ENCODE measurements around the gene DLG2.
"Not testable (repeated sequence)": the region's sequence is repeated elsewhere in the genome, so short reads cannot be mapped to it uniquely, and the experiment has no call there.

DLG2 gene

DNA sequence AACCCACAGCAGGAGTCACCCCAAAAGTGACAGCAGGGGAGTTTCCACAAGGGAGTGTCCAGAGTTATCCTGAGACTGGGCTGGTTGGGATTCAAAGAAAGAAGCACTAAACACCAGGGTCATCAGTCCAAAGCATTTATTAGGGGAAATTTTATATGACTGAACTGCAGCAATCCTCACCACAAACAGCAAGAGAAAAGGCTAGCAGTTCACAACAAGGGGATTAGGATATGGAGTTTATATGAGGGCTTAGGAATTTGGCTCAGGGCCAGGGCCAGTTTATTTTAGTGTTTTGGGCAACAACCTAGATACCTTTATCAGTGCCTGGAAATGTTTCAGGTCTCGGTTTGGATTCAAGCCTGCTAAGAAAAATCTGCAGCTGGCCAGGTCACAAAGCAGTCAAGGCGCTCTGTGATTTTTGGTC is 16.1 kb upstream of the DLG2 start:
- no peak for DNase-seq (ENCODE audit: low read depth, low spot score)

DNA sequence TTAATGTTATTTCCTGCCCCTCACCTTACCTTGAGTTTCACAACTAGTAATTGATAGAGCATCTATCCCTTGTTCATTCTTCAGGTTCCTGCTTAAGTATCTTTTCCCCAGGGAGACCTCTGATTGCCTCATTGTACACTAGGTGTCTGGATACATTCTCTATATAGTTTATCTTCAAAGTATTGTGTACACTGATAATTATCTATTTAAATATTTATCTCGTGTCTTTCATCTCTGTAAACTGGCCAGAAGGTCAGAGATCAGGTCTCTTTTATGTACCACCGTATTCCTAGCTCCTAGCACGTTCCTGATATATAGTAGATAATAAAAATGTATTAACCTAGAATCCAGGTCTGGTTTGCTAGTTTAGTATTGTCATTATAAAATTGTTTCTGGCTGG is 7.6 kb upstream of the DLG2 start:
- DNase-seq (ENCODE audit: low read depth, low spot score): no peak

- DNase-seq (ENCODE audit: low read depth, low spot score): no peak
Observed at GRCh38 chr11:85628771-85629341, 1.7 kb upstream of the DLG2 start.

DNA sequence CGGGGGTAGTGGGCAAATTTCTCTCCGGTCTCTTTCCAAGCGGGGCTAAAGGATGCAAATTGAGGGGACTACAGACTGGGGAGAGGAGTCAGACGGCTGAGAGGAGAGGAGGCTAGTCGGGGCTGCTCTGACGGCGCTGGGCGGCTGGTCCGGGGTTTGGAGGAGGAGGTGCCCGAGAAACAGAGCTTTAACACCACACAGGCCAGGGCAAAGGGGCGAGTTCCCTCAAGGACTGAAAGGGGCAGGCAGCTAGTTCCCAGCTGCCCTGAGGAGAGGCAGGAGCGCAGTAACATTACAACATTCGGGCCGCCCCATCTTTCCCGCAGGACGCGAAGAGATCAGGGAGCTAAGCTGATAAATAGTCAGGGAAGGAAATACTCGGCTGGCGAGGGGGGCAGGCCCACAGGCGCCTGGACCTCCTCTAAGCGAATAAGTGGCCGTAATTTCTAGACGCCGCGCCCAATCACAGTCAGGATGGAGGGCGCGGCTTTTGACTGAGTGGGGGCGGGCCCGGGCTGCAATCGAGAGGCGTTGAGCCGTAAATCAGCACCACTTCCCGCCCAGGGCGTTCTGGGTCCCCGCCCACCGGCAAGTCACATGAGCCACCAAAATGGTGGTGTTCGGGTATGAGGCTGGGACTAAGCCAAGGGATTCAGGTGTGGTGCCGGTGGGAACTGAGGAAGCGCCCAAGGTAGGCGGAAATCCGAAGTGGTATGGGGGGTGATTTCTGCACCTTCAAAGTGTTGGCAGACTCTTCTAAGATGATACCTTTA is 1.0 kb upstream of the DLG2 start, which contains the start of gene TMEM126B:
TMEM126B (plus strand) TSS at position 596 of the 773 bp plus-strand sequence; CDS start at position 611, 15 bp downstream.
- DNase-seq (ENCODE audit: low read depth, low spot score): peak; percentile 92

DNA sequence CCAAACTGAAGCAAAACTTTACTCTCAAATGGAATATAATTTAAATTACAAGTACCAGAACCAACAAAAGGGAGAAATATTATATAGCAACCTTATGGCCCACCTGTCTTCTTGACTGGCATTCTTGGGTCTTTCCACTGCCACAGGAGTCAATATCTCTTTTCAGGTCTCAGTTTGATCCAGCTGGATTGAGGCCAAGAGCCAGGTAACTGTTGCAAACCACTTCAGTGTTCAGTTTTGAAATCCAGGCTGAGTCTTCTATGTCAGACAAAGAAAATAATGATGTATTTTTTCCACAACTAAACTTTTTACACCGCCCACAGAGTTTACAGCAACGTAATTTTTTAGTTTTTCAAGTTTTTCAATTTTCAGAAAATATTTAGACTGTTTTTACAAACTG is 648 bp downstream of the DLG2 start:
- no peak for DNase-seq (ENCODE audit: low read depth, low spot score)

GRCh38 chr11:85620256-85620655 is 6.9 kb downstream of the DLG2 start:
- no peak for DNase-seq (ENCODE audit: low read depth, low spot score)

GRCh38 chr11:85619499-85619898 is 7.6 kb downstream of the DLG2 start:
- DNase-seq (ENCODE audit: low read depth, low spot score): no peak

DNA sequence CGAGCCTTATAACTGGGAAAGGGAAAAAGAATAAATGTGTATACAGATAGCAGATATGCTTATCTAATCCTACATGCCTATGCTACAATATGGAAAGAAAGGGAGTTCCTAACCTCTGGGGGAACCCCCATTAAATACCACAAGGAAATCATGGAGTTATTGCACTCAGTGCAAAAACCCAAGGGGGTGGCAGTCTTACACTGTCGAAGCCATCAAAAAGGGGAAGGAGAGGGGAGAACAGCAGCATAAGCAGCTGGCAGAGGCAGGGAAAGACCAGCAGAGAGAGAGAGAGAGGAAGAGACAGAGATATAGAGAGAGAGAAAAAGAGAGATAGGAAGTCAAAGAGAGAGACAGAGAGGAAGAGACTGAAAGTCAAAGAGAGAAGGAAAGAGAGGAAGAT is 15.5 kb downstream of the DLG2 start:
- DNase-seq (ENCODE audit: low read depth, low spot score): not testable (repeated sequence)

DNA sequence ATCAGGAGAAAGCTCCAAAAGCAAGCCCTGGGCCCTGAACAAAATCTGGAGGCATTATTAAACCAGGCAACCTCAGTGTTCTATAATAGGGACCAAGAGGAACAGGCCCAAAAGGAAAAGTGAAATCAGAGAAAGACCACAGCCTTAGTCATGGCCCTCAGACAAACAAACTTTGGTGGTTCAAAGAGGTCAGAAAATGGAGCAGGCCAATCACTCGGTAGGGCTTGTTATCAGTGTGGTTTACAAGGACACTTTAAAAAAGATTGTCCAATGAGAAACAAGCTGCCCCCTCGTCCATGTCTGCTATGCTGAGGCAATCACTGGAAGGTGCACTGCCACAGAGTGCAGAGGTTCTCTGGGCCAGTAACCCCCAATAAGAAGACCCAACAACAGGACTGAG is 17.9 kb downstream of the DLG2 start:
- not testable (repeated sequence) for DNase-seq (ENCODE audit: low read depth, low spot score)

DNA sequence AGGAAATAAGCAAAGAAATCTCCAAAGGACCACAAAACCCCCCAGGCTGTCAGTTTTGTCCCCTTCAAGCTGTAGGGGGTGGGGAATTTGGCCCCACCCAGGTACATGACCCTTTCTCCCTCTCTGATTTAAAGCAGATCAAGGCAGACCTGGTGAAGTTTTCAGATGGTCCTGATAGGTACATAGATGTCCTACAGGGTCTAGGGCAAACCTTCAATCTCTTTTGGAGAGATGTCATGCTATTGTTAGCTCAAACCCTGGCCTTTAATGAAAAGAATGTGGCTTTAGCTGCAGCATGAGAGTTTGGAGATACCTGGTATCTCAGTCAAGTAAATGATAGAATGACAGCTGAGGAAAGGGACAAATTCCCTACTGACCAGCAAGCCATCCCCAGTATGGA is 18.5 kb downstream of the DLG2 start:
- not testable (repeated sequence) for DNase-seq (ENCODE audit: low read depth, low spot score)

DNA sequence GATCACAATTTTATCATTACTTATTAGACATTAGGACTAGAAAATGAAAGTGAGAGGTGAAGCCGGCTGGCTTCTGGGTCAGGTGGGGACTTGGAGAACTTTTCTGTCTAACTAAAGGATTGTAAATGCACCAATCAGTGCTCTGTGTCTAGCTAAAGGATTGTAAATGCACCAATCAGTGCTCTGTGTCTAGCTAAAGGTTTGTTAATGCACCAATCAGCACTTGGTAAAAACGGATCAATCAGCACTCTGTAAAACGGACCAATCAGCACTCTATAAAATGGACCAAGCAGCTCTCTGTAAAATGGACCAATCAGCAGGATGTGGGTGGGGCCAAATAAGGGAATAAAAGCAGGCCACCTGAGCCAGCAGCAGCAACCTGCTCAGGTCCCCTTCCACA is 20.9 kb downstream of the DLG2 start:
- DNase-seq (ENCODE audit: low read depth, low spot score): not testable (repeated sequence)

DNA sequence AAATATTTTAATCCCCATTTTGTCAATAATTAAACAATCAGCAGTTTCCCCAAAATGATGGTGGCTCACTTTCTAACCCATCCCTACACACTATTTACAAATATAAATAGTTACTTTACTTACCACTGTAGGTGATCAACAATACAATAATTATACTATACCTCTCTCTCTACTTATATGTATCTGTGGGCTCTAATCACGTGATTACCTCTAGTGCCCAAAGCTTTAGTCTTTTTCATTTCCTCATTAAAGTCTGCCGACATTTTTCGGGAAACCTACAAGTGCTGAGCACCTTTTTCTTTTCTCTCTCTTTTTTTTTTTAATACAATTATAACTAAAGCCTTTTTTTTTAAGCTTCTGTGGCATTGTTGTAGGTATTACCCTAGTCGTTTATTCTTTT is 23.9 kb downstream of the DLG2 start:
- no peak for DNase-seq (ENCODE audit: low read depth, low spot score)

GRCh38 chr11:85602526-85603213 is 24.5 kb downstream of the DLG2 start:
- DNase-seq (ENCODE audit: low read depth, low spot score): no peak

DNA sequence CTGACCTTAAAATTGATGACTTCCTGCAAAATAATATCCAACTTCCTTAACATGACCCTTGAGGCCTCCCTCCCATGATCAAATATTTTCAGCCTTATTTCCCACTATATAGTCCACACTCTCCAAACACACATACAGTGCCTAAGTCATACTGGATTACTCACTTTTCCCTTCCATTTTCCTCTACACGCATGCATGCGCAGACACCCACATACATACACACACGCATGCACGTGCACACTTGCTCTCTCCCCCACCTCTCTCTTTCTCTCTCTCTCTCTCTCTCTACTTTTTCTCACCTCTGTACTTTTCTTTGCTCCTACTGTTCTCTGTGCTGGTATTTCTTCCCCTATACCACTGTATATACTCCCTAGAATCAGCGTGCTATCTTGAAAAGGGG is 28.1 kb downstream of the DLG2 start:
- DNase-seq (ENCODE audit: low read depth, low spot score): no peak

GRCh38 chr11:85596886-85597285 is 30.3 kb downstream of the DLG2 start:
- no peak for DNase-seq (ENCODE audit: low read depth, low spot score)

DNA sequence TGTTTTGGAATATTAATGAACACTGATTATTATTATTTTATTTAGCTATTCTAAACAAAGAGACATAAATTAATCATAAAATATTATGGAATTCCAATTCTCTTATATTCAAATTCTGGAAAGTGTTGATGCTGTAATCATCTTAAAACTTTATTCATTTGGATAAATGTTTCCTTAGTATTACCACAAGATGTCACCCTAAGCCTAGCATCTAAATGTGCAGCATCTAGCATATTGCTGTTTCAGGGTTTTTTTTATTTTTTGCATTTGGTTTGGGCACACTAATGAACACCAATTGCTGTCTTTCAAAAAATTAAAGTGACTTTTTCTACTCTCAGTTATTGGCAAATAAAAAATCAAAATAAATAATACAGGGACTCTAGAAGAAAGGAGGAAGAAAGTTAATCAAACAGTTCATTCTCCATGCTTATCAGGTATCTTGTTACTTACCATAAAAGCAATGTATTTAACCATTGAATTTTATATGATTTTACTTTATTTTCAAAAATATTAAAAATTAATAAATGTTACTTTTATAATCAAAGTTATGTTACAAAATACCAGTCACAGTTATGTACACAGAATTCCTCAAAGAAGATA is 31.8 kb downstream of the DLG2 start:
- DNase-seq (ENCODE audit: low read depth, low spot score): peak; percentile 4

DNA sequence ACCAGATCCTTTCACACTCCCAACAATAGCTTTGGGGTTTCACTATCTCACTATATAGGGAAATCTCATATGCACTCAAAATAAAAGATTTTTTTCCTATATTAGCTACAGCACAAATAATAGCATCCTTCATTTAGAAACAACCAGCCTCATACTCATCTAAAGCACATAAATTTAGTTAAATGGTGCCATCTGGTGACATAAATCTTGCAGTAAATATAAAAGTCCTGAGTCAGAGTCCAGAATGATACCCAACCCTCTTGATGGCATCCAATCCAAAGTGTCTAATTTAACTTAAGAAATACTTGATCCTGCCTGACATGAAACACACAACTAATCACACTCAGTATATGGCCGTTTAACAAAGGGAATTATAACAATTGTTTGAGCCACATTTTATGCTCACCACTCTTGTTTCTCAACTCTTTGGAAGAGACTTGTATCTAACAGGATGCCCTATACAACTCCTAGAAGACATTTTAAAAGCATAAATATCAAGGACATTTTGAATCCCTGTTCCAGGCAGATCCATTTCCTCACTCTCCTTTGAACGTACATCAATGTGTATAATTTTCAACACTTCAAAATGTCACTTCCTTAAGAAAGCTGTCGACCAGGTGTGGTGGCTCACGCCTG is 36.2 kb downstream of the DLG2 start:
- DNase-seq (ENCODE audit: low read depth, low spot score): peak; percentile 17

DNA sequence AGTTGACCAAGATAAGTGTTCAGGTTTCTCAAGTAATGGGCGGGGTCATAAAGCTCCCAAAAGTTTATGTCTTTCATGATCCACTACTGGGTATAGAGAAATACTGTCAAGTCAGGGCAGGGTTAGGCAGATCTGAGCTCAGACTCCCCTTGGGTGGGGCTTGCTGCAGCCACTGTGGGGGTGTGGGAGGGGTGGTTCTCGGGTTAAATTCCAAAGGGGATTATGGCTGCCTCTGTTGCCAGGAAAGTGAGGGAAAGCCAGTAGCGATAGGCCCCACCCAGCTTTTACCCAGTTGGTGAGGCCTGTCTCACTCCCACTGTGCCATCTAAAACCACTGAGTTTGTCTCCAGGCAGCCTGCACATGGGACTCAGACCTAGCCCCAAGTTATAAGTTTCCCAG is 37.8 kb downstream of the DLG2 start:
- no peak for DNase-seq (ENCODE audit: low read depth, low spot score)

DNA sequence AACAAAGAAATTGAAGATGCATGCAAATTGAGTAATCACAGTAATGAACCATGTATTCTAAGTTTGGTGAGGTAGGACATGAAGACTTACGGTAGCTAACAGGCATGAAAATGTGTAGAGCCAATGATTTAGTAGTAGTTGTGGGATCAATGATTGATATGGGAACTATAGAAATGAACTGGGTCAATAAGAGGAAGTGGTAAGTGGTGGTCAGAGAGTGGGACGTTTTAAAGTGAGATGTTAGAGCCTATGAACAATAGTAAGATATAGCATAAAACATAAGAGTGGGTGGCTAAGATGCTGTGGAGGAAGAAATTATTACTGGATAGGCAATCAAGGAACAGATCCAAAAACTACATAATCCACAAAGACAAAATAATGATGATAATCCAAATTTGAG is 45.0 kb downstream of the DLG2 start:
- no peak for DNase-seq (ENCODE audit: low read depth, low spot score)

GRCh38 chr11:85575388-85575787 is 51.8 kb downstream of the DLG2 start:
- no peak for DNase-seq (ENCODE audit: low read depth, low spot score)

GRCh38 chr11:85572056-85572455 is 55.1 kb downstream of the DLG2 start:
- DNase-seq (ENCODE audit: low read depth, low spot score): no peak

DNA sequence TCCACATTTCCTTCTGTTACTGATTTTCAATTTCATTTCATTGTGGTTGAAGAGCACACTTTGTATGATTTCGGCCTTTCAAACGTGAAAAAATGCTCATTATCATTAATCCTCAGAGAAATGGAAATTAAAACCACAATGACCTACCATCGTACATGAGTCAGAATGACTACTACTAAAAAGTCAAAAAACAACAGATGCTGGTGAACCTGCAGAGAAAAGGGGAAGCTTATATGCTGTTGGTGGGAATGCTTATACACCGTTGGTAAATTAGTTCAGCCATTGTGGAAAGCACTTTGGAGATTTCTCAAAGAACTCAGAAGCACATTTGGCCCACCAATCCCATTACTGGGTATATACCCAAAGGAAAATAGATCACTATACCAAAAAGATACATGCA is 57.6 kb downstream of the DLG2 start:
- no peak for DNase-seq (ENCODE audit: low read depth, low spot score)
